Mammary epithelial cell (primary cell): ENCODE data around the gene GNA12.

Experiments
- CTCF ChIP-seq, 2 donors: IDR thresholded peaks in 1 of 2; conservative IDR thresholded peaks in 1 of 2; 2 replicates each; pipeline ENCODE4 v1.5.1; 2011 to 2012; ENCODE audit warnings: inconsistent platforms in 2 of 2, low read length in 2 of 2, mild to moderate bottlenecking in 2 of 2, control low read depth in 1 of 2, low read depth in 1 of 2; ENCODE audit not compliant: insufficient read depth in 1 of 2; ENCODE audit errors: extremely low read depth in 1 of 2
- EZH2 ChIP-seq: IDR thresholded peaks from 2 replicates; pipeline ENCODE4 v1.6.1; 2012; ENCODE audit warnings: low read length, inconsistent platforms, borderline replicate concordance

- no peak for TF ChIP-seq EZH2
- no peak for TF ChIP-seq CTCF (conservative IDR thresholded peaks at IDR 0.05 in 1 of 2, IDR thresholded peaks at IDR 0.05 in 1 of 2; ENCODE audit: extremely low read depth in 1 of 2, insufficient read depth in 1 of 2, low read depth in 1 of 2, low read length in 2 of 2)
These were observed 109.1 kb downstream of the GNA12 start for GRCh38 chr7:2734751-2735571.
